Stimulated activated effector memory CD8-positive, alpha-beta T cell treated with anti-CD3 and anti-CD28 coated beads, Interleukin-12 subunit alpha, Interleukin-12 subunit beta, amount 100 ng/mL, for 72 hours (primary cell): Measurements from ENCODE around the gene STK10.
A peak's percentile ranks its signal among the peaks of the same experiment; 100 is the strongest.

Experiments
- ATAC-seq: fragments of 150-1000 bp; cut with Tn5 transposase; 2 replicates; pipeline ENCODE4 v1.10.0; 2021
- DNase-seq, 2 donors: peaks; one replicate each; pipeline ENCODE4 v3.0.0; 2021 to 2022; ENCODE audit warnings: low spot score in 2 of 2
- H3K27ac Mint-ChIP-seq: one replicate; pipeline ENCODE4 v1.8.0; 2022; ENCODE audit warnings: mild to moderate bottlenecking, mixed read lengths
- H3K36me3 Mint-ChIP-seq: one replicate; pipeline ENCODE4 v1.8.0; 2022; ENCODE audit warnings: mild to moderate bottlenecking, mixed read lengths
- H3K4me1 Mint-ChIP-seq: one replicate; pipeline ENCODE4 v1.8.0; 2022; ENCODE audit warnings: mixed read lengths
- H3K4me3 Mint-ChIP-seq: one replicate; pipeline ENCODE4 v1.8.0; 2022; ENCODE audit warnings: mild to moderate bottlenecking, mixed read lengths
- H3K9me3 Mint-ChIP-seq: one replicate; pipeline ENCODE4 v1.8.0; 2022; ENCODE audit warnings: mixed read lengths

The STK10 gene

DNA sequence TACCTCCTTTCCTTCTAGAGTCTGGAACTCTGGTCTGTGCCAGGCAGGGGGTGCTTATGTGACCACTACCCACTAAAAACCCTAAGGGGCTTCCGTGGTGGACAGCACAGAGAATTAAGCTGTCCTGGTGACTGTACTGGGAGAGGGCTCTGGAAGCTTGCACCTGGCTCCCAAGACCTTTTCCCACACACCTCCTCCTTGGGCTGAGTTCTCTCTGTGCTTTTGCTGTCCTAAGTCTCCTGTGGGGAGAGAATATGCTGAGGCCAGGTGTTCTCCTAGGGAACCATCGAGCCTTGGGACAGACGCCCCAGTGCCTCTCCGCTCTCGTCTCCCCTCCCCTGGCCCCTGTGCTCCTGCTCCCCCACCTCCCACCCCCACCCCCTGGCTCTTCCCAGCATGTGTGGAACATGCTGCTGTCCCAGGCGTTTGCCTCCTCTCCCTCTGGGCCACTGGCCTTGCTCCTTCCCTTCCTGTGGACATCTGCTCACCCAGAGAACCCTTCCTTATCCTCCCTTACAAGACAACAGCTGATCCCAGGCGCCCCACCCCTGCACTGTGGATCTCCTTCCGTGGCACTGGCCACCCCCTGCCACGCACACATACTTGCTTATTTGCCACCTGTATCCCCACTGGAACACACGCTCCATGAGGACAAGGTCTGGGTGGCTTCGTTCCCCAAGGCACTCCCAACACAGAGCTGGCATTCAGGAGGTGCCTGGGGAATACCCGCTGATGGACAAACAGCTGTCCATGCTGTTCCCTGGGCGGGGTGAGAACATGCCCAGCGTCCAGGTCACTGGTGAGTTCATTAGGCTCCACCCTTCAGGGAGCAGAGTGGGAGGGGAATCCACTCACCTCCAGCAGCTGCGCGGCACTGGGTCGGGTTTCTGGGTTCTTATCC lies 83.0 kb downstream of the STK10 start:
- peaks cover 63% of the 10 kb centered on the region for H3K4me1 Mint-ChIP-seq

DNA sequence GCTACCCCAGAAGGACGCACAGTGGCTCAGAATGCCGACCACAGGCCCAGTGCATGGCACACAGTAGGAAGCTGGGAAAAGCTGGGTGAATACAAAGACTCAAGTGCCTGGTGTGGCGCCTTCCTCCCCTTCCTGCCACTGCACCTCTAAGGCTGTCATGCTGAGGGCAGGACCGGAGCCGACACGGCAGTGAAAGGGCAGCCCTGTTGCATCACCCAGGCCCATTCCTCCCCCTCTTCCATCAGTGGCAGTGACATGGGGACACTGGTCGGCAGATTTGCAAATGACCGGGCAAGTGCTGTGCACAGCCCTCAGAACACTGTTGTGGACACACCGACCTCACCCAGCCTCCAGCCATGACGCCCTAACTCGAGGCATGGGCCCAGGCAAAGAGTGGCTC lies 84.0 kb downstream of the STK10 start:
- Mint-ChIP-seq H3K4me1 (peaks cover 55% of the 10 kb centered on the region), H3K27ac (peak overlapping the region; percentile 35)

More for the DNA sequence above, 83.0 kb downstream of the STK10 start:
- H3K27ac Mint-ChIP-seq, result peak overlapping the region; percentile 87
- no peak overlapping the region for H3K4me3 Mint-ChIP-seq
- no peaks in the 10 kb centered on the region for H3K9me3 Mint-ChIP-seq
- ATAC-seq (no peak), DNase-seq (no peak)
- peaks cover 100% of the 10 kb centered on the region for H3K36me3 Mint-ChIP-seq

GRCh38 chr5:172102913-172103626 lies 85.0 kb downstream of the STK10 start:
- peaks cover 100% of the 10 kb centered on the region for H3K36me3 Mint-ChIP-seq
- no peak for DNase-seq
- peaks cover 62% of the 10 kb centered on the region for H3K4me1 Mint-ChIP-seq

More for the DNA sequence above, 84.0 kb downstream of the STK10 start:
- DNase-seq (no peak), ATAC-seq (no peak)
- Mint-ChIP-seq H3K4me3 (no peak overlapping the region), H3K36me3 (peaks cover 100% of the 10 kb centered on the region), H3K9me3 (no peaks in the 10 kb centered on the region)

DNA sequence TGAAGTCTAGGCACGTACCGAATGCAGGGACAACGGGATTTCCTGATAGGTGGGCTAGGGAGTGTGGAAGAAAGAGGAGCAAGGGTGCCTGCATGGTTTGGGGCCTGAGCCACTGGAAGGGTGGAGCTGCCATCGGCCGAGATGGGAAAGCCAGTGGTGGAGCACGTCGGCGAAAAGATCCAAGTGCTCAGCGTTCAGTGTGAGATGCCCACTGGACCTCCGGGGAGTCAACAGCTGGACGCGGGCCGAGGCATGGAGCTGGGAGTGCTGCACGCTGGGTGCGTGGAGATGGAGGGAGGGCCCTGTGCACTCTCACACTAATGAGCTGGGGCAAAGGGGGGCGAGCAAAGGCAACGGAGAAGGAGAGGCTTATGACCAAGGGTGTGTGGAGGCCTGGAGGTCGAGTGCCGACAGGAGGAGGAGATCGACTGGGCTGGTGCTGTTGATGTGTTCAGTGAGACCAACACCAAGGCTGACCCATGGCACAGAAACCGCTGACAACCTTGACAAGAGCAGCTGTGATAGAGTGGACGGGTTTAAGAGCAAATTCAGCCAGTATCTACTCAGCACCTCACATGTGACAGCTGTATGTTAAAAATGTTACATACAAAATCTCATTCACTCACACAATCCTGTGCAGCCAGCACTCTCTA lies 85.7 kb downstream of the STK10 start:
- peaks cover 64% of the 10 kb centered on the region for H3K4me1 Mint-ChIP-seq
- no peak for ATAC-seq
- peaks cover 100% of the 10 kb centered on the region for H3K36me3 Mint-ChIP-seq
- no peaks in the 10 kb centered on the region for H3K9me3 Mint-ChIP-seq
- H3K27ac Mint-ChIP-seq, result peak overlapping the region; percentile 35
- H3K4me3 Mint-ChIP-seq, result no peak overlapping the region
- DNase-seq, result no peak

More at GRCh38 chr5:172102913-172103626, 85.0 kb downstream of the STK10 start:
- ATAC-seq, result peak; percentile 85
- H3K27ac Mint-ChIP-seq, result peak overlapping the region; percentile 35
- H3K4me3 Mint-ChIP-seq, result no peak overlapping the region
- H3K9me3 Mint-ChIP-seq, result no peaks in the 10 kb centered on the region

DNA sequence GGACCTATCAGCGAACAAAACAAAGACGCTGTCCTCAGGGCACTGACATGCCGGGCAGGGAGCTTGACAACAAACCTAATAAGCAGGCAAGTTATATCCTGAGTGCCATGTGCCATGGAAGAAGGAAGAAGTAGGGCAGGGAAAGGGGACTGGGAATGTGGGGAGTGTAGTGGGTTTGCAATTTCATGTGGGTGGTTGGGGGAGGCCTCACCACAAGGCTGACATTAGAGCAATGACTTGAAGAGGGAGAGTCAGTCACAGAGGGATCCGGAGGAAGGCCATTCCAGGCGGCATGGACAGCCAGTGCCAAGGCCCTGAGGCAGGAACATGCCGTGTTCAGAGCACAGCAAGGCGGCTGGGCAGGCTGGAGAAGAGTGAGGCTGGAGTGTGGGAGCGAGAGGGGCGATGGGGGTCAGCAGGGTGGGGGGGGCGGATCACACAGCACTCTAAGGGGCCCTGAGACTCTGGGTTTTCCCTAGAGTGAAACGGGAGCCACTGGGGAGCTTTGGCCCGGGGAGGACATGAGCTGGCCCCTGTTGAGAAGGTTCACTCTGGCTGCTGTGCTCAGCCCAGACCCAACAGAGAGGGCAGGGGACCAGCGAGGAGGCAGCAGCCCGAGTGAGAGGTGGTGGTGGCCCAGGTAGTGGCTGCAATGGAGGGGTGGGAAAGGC lies 86.3 kb downstream of the STK10 start:
- Mint-ChIP-seq H3K4me3 (no peak overlapping the region), H3K27ac (peak overlapping the region; percentile 35), H3K9me3 (no peaks in the 10 kb centered on the region), H3K4me1 (peaks cover 59% of the 10 kb centered on the region), H3K36me3 (peaks cover 100% of the 10 kb centered on the region)
- ATAC-seq (no peak), DNase-seq (no peak)

DNA sequence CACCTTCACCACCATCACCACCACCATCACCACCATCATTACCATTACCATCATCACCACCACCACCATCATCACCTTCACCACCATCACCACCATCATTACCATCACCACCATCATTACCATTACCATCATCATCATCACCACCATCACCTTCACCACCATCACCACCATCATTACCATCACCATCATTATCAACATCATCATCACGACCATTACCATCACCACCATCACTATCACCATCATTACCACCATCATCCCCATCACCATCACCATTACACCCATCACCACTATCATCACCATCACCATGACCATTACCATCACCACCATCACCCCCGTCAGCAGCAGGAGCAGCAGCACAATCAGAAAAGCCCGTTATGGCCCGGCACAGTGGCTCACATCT lies 89.1 kb downstream of the STK10 start:
- no peak for ATAC-seq
- Mint-ChIP-seq H3K36me3 (peaks cover 100% of the 10 kb centered on the region), H3K4me3 (no peak overlapping the region), H3K27ac (peak overlapping the region; percentile 35), H3K9me3 (no peaks in the 10 kb centered on the region), H3K4me1 (peaks cover 51% of the 10 kb centered on the region)
- DNase-seq, result no peak

DNA sequence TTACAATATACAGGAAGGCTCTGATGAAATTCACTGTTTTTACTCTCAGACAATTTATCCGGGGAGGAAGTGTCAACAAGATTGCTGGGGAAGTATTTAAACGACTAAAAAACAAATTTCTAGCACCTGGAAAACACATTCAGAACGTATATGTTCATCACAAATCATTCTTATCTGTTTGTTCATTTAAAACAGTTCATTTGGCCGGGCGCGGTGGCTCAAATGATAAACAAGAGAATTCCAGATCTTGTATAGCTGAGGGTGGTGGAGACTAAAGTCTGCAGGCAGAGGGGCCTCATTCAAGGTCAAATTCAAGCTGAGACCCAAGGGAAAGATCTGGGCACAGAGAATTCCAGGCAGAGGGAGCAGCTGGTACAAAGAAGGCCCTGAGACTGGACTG lies 90.0 kb downstream of the STK10 start:
- peak overlapping the region; percentile 41 for H3K27ac Mint-ChIP-seq
- H3K4me1 Mint-ChIP-seq, result peaks cover 43% of the 10 kb centered on the region
- ATAC-seq (no peak), DNase-seq (no peak)
- no peak overlapping the region for H3K4me3 Mint-ChIP-seq
- no peaks in the 10 kb centered on the region for H3K9me3 Mint-ChIP-seq
- peaks cover 100% of the 10 kb centered on the region for H3K36me3 Mint-ChIP-seq

- Mint-ChIP-seq H3K4me3 (no peak overlapping the region), H3K27ac (peak overlapping the region; percentile 41), H3K36me3 (peaks cover 100% of the 10 kb centered on the region), H3K4me1 (peaks cover 37% of the 10 kb centered on the region), H3K9me3 (no peaks in the 10 kb centered on the region)
- DNase-seq (no peak), ATAC-seq (no peak)
Measured at GRCh38 chr5:172097356-172097755, 90.7 kb downstream of the STK10 start.

DNA sequence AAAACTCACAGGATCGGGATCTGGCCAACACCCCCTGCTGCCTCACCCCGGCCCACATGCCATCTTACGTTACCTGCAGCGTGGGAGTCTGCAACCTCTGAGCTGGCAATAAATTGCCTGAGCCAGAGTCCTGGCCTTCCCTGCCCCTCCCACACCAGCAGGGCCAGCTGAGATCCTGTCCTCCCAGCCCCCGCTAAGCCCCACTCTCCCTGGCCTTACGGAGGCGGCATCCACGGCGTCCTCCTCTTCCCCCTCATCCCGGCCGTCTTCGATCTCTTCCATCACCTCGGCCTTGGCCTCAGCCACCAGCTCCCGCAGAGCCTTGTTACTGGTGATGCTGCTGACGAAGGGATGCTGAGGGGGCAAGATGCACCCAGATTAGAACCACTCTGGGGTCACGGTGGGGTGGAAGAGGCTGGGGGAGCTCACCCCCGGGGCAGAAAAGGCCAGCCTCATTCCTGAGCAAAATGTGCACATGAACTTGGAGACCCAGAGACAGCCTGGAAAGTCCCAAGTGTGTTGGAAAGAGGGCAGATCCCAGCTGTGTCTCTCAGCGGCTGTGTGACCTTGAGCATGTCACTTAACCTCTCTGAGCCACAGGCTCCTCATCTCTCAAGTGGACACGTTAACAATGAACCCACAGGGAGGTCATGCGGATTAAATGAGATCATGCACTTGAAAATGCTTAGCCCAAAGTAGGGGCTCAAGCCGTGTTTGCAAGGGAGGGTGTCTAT lies 91.7 kb downstream of the STK10 start:
- H3K9me3 Mint-ChIP-seq, result no peaks in the 10 kb centered on the region
- DNase-seq (no peak), ATAC-seq (no peak)
- peaks cover 28% of the 10 kb centered on the region for H3K4me1 Mint-ChIP-seq
- peaks cover 100% of the 10 kb centered on the region for H3K36me3 Mint-ChIP-seq
- H3K4me3 Mint-ChIP-seq, result no peak overlapping the region
- peak overlapping the region; percentile 56 for H3K27ac Mint-ChIP-seq

DNA sequence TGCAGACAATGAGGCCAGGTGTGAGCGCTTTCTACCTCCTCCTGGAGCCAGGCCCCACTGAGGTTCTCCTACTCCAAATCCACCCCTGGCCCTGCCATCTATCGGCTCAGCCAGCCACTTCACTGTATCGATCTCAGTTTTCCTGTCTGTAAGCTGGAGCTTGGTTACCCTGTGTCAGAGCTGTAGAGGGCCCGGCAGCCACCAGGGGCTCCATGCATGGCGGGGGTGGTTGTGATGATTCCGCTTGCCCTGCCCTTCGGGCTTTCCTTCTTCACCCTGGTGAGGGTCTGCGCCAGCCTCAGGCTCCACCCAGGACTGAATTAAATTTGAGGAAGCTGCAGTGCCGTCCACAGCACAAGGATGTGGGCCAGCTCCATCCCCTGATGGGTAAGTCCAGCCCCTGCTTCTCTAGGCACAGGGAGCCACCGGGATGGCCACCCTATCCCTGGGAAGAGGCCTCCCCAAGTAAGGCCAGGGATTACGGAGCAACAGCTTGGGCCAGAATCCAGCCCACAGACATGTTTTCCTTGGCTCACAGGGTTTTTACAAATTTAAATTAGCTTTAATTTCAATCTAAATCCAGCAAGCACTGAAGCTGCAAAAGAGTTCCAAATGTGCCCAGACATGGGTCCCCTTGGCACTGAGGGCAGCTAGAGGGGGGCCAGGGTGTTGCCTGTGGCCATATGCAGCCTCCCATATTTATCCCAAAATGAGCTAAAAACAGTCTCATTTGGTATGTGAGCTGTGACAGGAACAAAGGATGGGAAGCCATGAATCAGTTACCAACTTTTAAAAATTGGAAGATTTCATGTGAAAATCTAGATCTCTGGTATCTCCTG lies 92.4 kb downstream of the STK10 start:
- DNase-seq (no peak), ATAC-seq (no peak)
- H3K4me1 Mint-ChIP-seq, result peaks cover 26% of the 10 kb centered on the region
- peaks cover 100% of the 10 kb centered on the region for H3K36me3 Mint-ChIP-seq
- no peak overlapping the region for H3K4me3 Mint-ChIP-seq
- H3K9me3 Mint-ChIP-seq, result no peaks in the 10 kb centered on the region
- peak overlapping the region; percentile 60 for H3K27ac Mint-ChIP-seq

DNA sequence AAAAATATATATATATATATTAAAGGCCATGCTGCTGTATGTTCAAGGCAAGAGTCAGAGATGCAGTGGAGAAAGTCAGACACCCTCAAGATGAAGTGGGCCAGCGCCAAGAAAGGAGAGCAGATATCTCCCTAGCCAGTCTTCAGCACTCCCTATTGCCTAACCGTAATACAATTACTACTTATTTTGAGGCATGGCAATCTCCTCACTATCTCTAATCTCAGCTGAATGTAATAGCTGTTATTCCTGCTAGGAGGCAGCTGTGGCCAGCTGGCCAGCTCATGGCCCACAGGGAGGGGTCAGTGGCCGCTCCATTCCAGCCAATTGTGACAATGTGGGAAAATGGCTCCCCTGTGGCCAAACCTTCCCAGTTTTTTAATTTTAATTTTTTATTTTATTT lies 94.1 kb downstream of the STK10 start:
- Mint-ChIP-seq H3K27ac (peak overlapping the region; percentile 48), H3K4me3 (no peak overlapping the region), H3K4me1 (peaks cover 33% of the 10 kb centered on the region), H3K36me3 (peaks cover 100% of the 10 kb centered on the region), H3K9me3 (no peaks in the 10 kb centered on the region)
- ATAC-seq, result no peak
- no peak for DNase-seq

DNA sequence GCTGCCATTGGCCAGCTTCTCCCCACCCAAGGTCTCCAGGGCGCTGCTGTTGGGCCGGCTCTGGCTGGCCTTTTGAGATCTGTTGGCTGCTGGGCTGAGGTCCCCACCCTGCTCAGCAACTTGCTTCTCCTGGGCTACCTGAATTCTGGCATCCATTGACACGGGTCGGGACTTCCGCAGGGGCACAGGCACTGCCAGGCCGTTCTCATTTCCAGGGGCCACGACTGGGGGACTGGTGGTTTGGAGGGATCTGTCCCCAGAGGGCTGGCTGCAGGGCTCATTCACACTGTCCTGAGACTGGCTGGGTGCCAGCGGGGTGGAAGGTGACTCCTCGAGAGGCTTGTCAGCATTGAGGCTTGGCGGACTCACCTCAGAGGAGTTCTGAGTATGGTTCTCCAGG lies 94.5 kb downstream of the STK10 start:
- Mint-ChIP-seq H3K9me3 (no peaks in the 10 kb centered on the region), H3K36me3 (peaks cover 100% of the 10 kb centered on the region), H3K4me1 (peaks cover 32% of the 10 kb centered on the region), H3K27ac (peak overlapping the region; percentile 48), H3K4me3 (no peak overlapping the region)
- no peak for DNase-seq
- no peak for ATAC-seq

- Mint-ChIP-seq H3K36me3 (peaks cover 94% of the 10 kb centered on the region), H3K4me3 (no peak overlapping the region), H3K9me3 (no peaks in the 10 kb centered on the region), H3K4me1 (peaks cover 18% of the 10 kb centered on the region), H3K27ac (peak overlapping the region; percentile 34)
- ATAC-seq, result no peak
- no peak for DNase-seq
Measured at GRCh38 chr5:172091956-172092732, 95.9 kb downstream of the STK10 start.
